MCF 10A (cell line): Measurements from ENCODE around the gene MB. TPM values are rescaled to one million over a fixed set of nuclear protein-coding genes. Genes with fewer than 3 reads are reported as not detected.
"Not testable (repeated sequence)": the region's sequence is repeated elsewhere in the genome, so short reads cannot be mapped to it uniquely, and the experiment has no call there.

ENCODE experiments used
- Bru-seq: library from RNA; stranded (reverse); fragments of 400-500 nt; gene quantifications from one replicate; lab custom pipeline; 2021; lab: Mats Ljungman, UMichigan
- BruChase-seq, 2 experiments: library from RNA; stranded (reverse); fragments of 400-500 nt; gene quantifications; one replicate each; lab custom pipeline; 2021; lab: Mats Ljungman, UMichigan
- BruUV-seq: library from RNA; stranded (reverse); fragments of 400-500 nt; replicated peaks from 2 replicates; lab custom pipeline; 2021; lab: Mats Ljungman, UMichigan
- CTCF ChIA-PET: fragments of 300-600 bp; sonication (Branson Sonifier 250); formaldehyde crosslinking; extraction: SDS; loops from one replicate; lab custom pipeline; 2021; ENCODE audit warnings: antibody characterized with exemption, inconsistent platforms; lab: Yijun Ruan, JAX
- POLR2A ChIA-PET: fragments of 300-600, 350-650 bp; sonication (Branson Sonifier 250); formaldehyde crosslinking; extraction: SDS; loops from one replicate; lab custom pipeline; 2020; ENCODE audit warnings: antibody characterized with exemption, inconsistent platforms; lab: Yijun Ruan, JAX
- DNase-seq: peaks from one replicate; pipeline ENCODE4 v3.0.0-alpha.2; 2018; ENCODE audit not compliant: unreplicated experiment
- H3K27ac Mint-ChIP-seq: one replicate; pipeline ENCODE4 v1.8.0; 2022; ENCODE audit warnings: mild to moderate bottlenecking, low read depth, mixed read lengths; ENCODE audit not compliant: unreplicated experiment
- H3K27me3 Mint-ChIP-seq: one replicate; pipeline ENCODE4 v1.8.0; 2022; ENCODE audit warnings: mixed read lengths; ENCODE audit not compliant: insufficient read depth, unreplicated experiment
- H3K36me3 Mint-ChIP-seq: one replicate; pipeline ENCODE4 v1.8.0; 2022; ENCODE audit warnings: mild to moderate bottlenecking, moderate library complexity, mixed read lengths; ENCODE audit not compliant: insufficient read depth, unreplicated experiment
- H3K4me1 Mint-ChIP-seq: one replicate; pipeline ENCODE4 v1.8.0; 2022; ENCODE audit warnings: mixed read lengths; ENCODE audit not compliant: insufficient read depth, unreplicated experiment
- H3K4me3 Mint-ChIP-seq: one replicate; pipeline ENCODE4 v1.8.0; 2022; ENCODE audit warnings: mild to moderate bottlenecking, moderate library complexity, mixed read lengths; ENCODE audit not compliant: unreplicated experiment
- H3K9me3 Mint-ChIP-seq: one replicate; pipeline ENCODE4 v1.8.0; 2022; ENCODE audit warnings: mixed read lengths; ENCODE audit not compliant: unreplicated experiment
- CTCF ChIP-seq: fragments of 200-600 bp; IDR thresholded peaks from one replicate; pipeline ENCODE4 v1.8.0; 2022; ENCODE audit warnings: antibody characterized with exemption, mild to moderate bottlenecking; ENCODE audit not compliant: unreplicated experiment
- intact Hi-C: fragments of 100-400 bp; cut with micrococcal nuclease; formaldehyde crosslinking; loops from 2 replicates; pipeline ENCODE4 v1.14.1; 2022
- long read RNA-seq: library from polyadenylated mRNA; stranded (forward); transcript quantifications from one replicate; pipeline ENCODE4 v2.0.0, GENCODE V29; 2022
- total RNA-seq: library from RNA; stranded (reverse); gene quantifications from 2 replicates; pipeline ENCODE4 v1.2.3, GENCODE V29; 2022

Gene MB
- total RNA-seq (not detected in 2 replicates), Bru-seq, nascent RNA (percentile 6 among the genes with signal in this experiment), BruChase-seq, experiment 1, labeled RNA remaining after a 6-hour chase (percentile 6 among the genes with signal in this experiment), BruChase-seq, experiment 2, labeled RNA remaining after a 2-hour chase (not detected)
- long read RNA-seq = 0 reads

DNA sequence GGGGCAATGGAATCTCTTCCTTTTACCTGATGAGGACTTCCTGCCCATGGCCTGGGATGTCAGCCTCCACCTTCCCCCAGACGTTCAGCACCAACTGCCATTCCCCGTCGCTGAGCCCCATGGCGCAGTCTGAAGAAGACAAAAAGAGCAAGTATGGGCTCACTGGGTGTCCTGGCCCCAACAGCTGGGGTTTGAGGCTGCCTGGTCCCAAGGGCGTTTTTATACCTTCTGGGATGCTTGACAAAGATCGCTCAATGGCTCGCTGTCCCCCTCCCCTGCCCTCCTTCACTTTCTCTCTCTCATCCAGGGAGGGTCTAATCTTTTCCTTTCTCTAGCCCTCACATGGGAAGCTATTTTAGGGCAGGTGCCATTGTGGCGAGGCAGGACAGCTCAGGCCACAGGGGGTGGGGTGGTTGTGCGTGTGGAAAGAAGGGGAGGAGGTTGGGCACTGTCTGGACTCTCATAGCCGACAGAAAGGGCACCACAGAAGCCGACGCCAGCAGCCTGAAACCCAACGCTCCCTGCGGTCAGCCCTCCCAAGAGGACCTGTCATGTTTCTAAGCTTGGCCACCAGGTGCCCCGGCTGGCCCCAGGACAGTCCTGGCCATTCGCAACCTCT is at the start of gene MB:
TSS of gene MB (minus strand) at position 193 of the 619 bp plus-strand sequence. CDS start at position 121, 72 bp downstream.
- ChIA-PET POLR2A (interaction anchor here (0.7 to 0.9 kb wide), 2 partner anchors 10 to 847 kb away, joined by 3 read pairs; no protein-coding TSS in a partner anchor), CTCF (interaction anchor here (0.7 to 1.5 kb wide), 5 partner anchors 20 to 433 kb away, joined by 3 to 5 read pairs (median 4); no protein-coding TSS in a partner anchor)
- TF ChIP-seq CTCF = no peak
- Mint-ChIP-seq H3K9me3 (no peaks in the 10 kb centered on the region), H3K27me3 (peaks cover 3% of the 10 kb centered on the region), H3K36me3 (no peaks in the 10 kb centered on the region), H3K4me3 (no peak within 1 kb of the TSS), H3K27ac (no peak within 1 kb of the TSS), H3K4me1 (peaks cover 11% of the 10 kb centered on the region)
- BruUV-seq = no TSS peak
- intact Hi-C loops = no loop called here
- DNase-seq = no peak

DNA sequence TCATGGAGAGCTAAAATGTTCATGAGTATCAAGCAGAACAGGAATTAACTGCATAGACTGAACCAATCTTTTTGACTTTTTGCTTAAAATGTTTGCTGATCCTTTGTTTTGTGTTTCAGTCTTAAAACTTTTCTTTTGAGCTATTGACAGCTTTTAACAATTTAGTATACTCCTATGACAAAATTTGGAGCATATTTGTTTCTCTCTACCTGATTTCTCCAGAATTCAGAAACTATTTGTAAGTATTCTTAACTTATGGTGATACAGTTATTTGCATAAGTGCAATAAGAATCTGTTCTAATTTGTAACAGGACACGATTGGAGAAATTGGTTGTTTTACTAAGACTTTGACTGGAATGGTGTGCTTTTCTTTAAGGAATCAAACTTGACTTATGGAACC is 49.6 kb upstream of the MB start:
- H3K9me3 Mint-ChIP-seq, H3K36me3 Mint-ChIP-seq, BruUV-seq, H3K4me3 Mint-ChIP-seq, intact Hi-C loops, H3K27me3 Mint-ChIP-seq, H3K4me1 Mint-ChIP-seq, H3K27ac Mint-ChIP-seq, DNase-seq: not testable (repeated sequence)
- ChIA-PET CTCF (interaction anchor here (0.8 kb wide), 1 partner anchor 475 kb away, joined by 3 read pairs; no protein-coding TSS in a partner anchor), POLR2A (interaction anchor here (2.4 kb wide), 1 partner anchor 19 kb away, joined by 6 read pairs; the partner anchor contains the start of gene APOL6)

DNA sequence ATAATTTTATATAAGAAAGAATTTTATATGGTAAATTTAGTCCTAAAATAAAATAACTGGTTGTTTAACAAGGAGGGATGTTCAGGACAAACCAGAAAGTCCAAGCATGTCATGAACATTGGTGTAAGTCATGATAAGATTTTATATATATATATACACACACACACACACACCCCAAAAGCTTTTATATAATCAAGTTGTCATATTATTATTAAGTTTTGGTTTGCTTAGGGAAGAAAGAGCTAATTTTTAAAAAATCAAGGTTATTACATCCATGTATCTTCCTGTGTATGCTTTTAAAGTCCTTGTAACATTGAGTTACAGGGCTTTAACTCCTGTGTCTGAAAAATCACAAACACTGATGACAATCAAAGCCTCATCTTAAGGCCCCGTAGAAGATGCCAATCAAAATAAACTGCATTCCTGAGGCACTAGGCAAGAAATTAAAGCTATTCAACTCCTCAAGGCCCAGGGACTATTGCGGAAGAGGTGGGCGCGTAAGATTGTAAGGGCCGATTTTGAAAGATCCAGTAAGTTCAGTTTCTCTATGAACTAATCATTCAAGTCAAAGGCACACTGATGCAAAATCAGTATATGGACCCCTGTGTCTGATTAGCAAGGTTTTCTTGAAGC is 47.9 kb upstream of the MB start:
- CTCF ChIA-PET = interaction anchor here (0.6 kb wide), 1 partner anchor 38 kb away, joined by 3 read pairs; no protein-coding TSS in a partner anchor
- no peak for DNase-seq
- no peak for TF ChIP-seq CTCF
- BruUV-seq = no TSS peak
- POLR2A ChIA-PET = interaction anchor here (1.2 to 2.4 kb wide), 3 partner anchors 9 to 22 kb away, joined by 3 to 6 read pairs (median 3); partner anchors contain the start of gene APOL6
- Mint-ChIP-seq H3K36me3 (peaks cover 11% of the 10 kb centered on the region), H3K9me3 (no peaks in the 10 kb centered on the region), H3K4me3 (no peak overlapping the region), H3K27ac (no peak overlapping the region), H3K27me3 (no peaks in the 10 kb centered on the region), H3K4me1 (no peaks in the 10 kb centered on the region)
- intact Hi-C loops = no loop called here

GRCh38 chr22:35663371-35663770 is 46.2 kb upstream of the MB start:
- ChIA-PET CTCF (interaction anchor here (0.6 to 1.4 kb wide), 3 partner anchors 15 to 402 kb away, joined by 3 read pairs; no protein-coding TSS in a partner anchor), POLR2A (interaction anchor here (0.7 to 1.5 kb wide), 3 partner anchors 15 to 366 kb away, joined by 3 to 4 read pairs (median 3); partner anchors contain the start of gene APOL6)
- H3K4me3 Mint-ChIP-seq = no peak overlapping the region
- no peak for DNase-seq
- H3K4me1 Mint-ChIP-seq = no peaks in the 10 kb centered on the region
- BruUV-seq = no TSS peak
- peaks cover 7% of the 10 kb centered on the region for H3K9me3 Mint-ChIP-seq
- no peak overlapping the region for H3K27ac Mint-ChIP-seq
- intact Hi-C loops = no loop called here
- peaks cover 17% of the 10 kb centered on the region for H3K36me3 Mint-ChIP-seq
- no peak for TF ChIP-seq CTCF
- H3K27me3 Mint-ChIP-seq = no peaks in the 10 kb centered on the region
